Caco-2 (cell line): ENCODE data around the gene MAP3K7. TPM values are rescaled to one million over a fixed set of nuclear protein-coding genes. Genes with fewer than 3 reads are reported as not detected.

Experiments
- BruUV-seq: library from RNA; stranded (reverse); fragments of 400-500 nt; replicated peaks from 2 replicates; lab custom pipeline; 2021; lab: Mats Ljungman, UMichigan
- CTCF ChIA-PET: fragments of 300-600 bp; sonication (Branson Sonifier 250); formaldehyde crosslinking; loops from one replicate; lab custom pipeline; 2022; ENCODE audit warnings: antibody characterized with exemption; lab: Charles Lee
- POLR2A ChIA-PET: fragments of 300-600 bp; sonication (Branson Sonifier 250); formaldehyde crosslinking; loops from one replicate; lab custom pipeline; 2022; ENCODE audit warnings: antibody characterized with exemption; lab: Charles Lee
- DNase-seq, 2 experiments: peaks; one replicate each; pipeline versions ENCODE4 v3.0.0 to v3.0.0-alpha.2; 2020 to 2022
- H3K27me3 ChIP-seq: replicated peaks from 2 replicates; pipeline ENCODE4 v1.6.0; 2011; ENCODE audit warnings: low read length; ENCODE audit not compliant: control insufficient read depth, insufficient read depth
- H3K36me3 ChIP-seq: 2 replicates; pipeline ENCODE4 v1.5.1; 2011; ENCODE audit warnings: low read length; ENCODE audit not compliant: control insufficient read depth, insufficient read depth
- H3K4me1 ChIP-seq: fragments of 250-450 bp; sonication (Bioruptor Pico); 2 replicates; pipeline ENCODE4 v1.5.1; 2020; ENCODE audit warnings: mild to moderate bottlenecking
- H3K4me3 ChIP-seq: 2 replicates; pipeline ENCODE4 v1.5.1; 2011; ENCODE audit warnings: low read depth, mild to moderate bottlenecking, control low read depth, low read length
- H3K9me3 ChIP-seq: fragments of 250-450 bp; sonication (Bioruptor Pico); 2 replicates; pipeline ENCODE4 v1.5.1; 2020; ENCODE audit warnings: mild to moderate bottlenecking, moderate library complexity
- H3K27ac Mint-ChIP-seq: one replicate; pipeline ENCODE4 v1.8.0; 2022; ENCODE audit warnings: mixed read lengths; ENCODE audit not compliant: unreplicated experiment
- H3K27me3 Mint-ChIP-seq: one replicate; pipeline ENCODE4 v1.8.0; 2022; ENCODE audit warnings: mixed read lengths; ENCODE audit not compliant: insufficient read depth, unreplicated experiment
- H3K36me3 Mint-ChIP-seq: one replicate; pipeline ENCODE4 v1.8.0; 2022; ENCODE audit warnings: mild to moderate bottlenecking, mixed read lengths; ENCODE audit not compliant: insufficient read depth, unreplicated experiment
- H3K4me1 Mint-ChIP-seq: one replicate; pipeline ENCODE4 v1.8.0; 2022; ENCODE audit warnings: low read depth, mixed read lengths; ENCODE audit not compliant: unreplicated experiment
- H3K4me3 Mint-ChIP-seq: one replicate; pipeline ENCODE4 v1.8.0; 2022; ENCODE audit warnings: mild to moderate bottlenecking, moderate library complexity, mixed read lengths; ENCODE audit not compliant: unreplicated experiment
- H3K9me3 Mint-ChIP-seq: one replicate; pipeline ENCODE4 v1.8.0; 2022; ENCODE audit warnings: mixed read lengths; ENCODE audit not compliant: unreplicated experiment
- intact Hi-C: fragments of 100-400 bp; cut with micrococcal nuclease; formaldehyde crosslinking; loops from one replicate; pipeline ENCODE4 v1.10.0; 2022; ENCODE audit not compliant: unreplicated experiment
- total RNA-seq: library from RNA; stranded (reverse); gene quantifications from 2 replicates; pipeline ENCODE4 v1.2.3, GENCODE V29; 2022
- TF ChIP-seq, protein P1 (sequence below), 2 experiments: fragments of 200-600 bp in 1 of 2; IDR thresholded peaks; 1 replicate in 1 of 2; 2 replicates in 1 of 2; pipeline versions ENCODE4 v1.5.1 to v1.8.0; 2011 to 2022; ENCODE audit warnings: antibody characterized with exemption in 1 of 2, control low read depth in 1 of 2, inconsistent platforms in 1 of 2, low read depth in 1 of 2, low read length in 1 of 2, mild to moderate bottlenecking in 1 of 2, moderate library complexity in 1 of 2; ENCODE audit not compliant: insufficient read depth in 1 of 2, severe bottlenecking in 1 of 2, unreplicated experiment in 1 of 2

MAP3K7 gene
- total RNA-seq, 1 experiment from 2014 or later, result 27.7 TPM

GRCh38 chr6:90468859-90469258, 118.0 kb downstream of the MAP3K7 start:
- intact Hi-C loops, result no loop called here
- Mint-ChIP-seq H3K9me3 (no peaks in the 10 kb centered on the region), H3K4me3 (no peak overlapping the region), H3K27me3 (peaks cover 13% of the 10 kb centered on the region), H3K4me1 (no peaks in the 10 kb centered on the region), H3K27ac (no peak overlapping the region), H3K36me3 (no peaks in the 10 kb centered on the region)
- H3K27me3 ChIP-seq, result no peaks in the 10 kb centered on the region; the same call in 1 of the 2 replicates
- POLR2A ChIA-PET, result no interaction called here
- TF ChIP-seq, protein P1, sequence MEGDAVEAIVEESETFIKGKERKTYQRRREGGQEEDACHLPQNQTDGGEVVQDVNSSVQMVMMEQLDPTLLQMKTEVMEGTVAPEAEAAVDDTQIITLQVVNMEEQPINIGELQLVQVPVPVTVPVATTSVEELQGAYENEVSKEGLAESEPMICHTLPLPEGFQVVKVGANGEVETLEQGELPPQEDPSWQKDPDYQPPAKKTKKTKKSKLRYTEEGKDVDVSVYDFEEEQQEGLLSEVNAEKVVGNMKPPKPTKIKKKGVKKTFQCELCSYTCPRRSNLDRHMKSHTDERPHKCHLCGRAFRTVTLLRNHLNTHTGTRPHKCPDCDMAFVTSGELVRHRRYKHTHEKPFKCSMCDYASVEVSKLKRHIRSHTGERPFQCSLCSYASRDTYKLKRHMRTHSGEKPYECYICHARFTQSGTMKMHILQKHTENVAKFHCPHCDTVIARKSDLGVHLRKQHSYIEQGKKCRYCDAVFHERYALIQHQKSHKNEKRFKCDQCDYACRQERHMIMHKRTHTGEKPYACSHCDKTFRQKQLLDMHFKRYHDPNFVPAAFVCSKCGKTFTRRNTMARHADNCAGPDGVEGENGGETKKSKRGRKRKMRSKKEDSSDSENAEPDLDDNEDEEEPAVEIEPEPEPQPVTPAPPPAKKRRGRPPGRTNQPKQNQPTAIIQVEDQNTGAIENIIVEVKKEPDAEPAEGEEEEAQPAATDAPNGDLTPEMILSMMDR (IDR thresholded peaks at IDR 0.05; ENCODE audit: insufficient read depth in 1 of 2, low read depth in 1 of 2, low read length in 1 of 2, severe bottlenecking in 1 of 2, unreplicated experiment in 1 of 2), result no peak
- H3K4me1 ChIP-seq, result no peaks in the 10 kb centered on the region
- CTCF ChIA-PET, result no interaction called here
- DNase-seq, result no peak
- H3K36me3 ChIP-seq, result no peaks in the 10 kb centered on the region
- no peaks in the 10 kb centered on the region for H3K9me3 ChIP-seq
- BruUV-seq, result no TSS peak
- no peak overlapping the region for H3K4me3 ChIP-seq

- Mint-ChIP-seq H3K4me3 (no peak overlapping the region), H3K27me3 (peaks cover 13% of the 10 kb centered on the region), H3K9me3 (no peaks in the 10 kb centered on the region), H3K27ac (no peak overlapping the region), H3K36me3 (no peaks in the 10 kb centered on the region), H3K4me1 (no peaks in the 10 kb centered on the region)
- H3K4me3 ChIP-seq, result no peak overlapping the region
- CTCF ChIA-PET, result no interaction called here
- intact Hi-C loops, result no loop called here
- no peaks in the 10 kb centered on the region for H3K36me3 ChIP-seq
- no peaks in the 10 kb centered on the region for H3K9me3 ChIP-seq
- BruUV-seq, result no TSS peak
- H3K4me1 ChIP-seq, result no peaks in the 10 kb centered on the region
- DNase-seq, result no peak
- POLR2A ChIA-PET, result no interaction called here
- TF ChIP-seq, protein P1 (IDR thresholded peaks at IDR 0.05; ENCODE audit: insufficient read depth in 1 of 2, low read depth in 1 of 2, low read length in 1 of 2, severe bottlenecking in 1 of 2, unreplicated experiment in 1 of 2), result no peak
- H3K27me3 ChIP-seq, result no peaks in the 10 kb centered on the region; the same call in 1 of the 2 replicates
Measured at GRCh38 chr6:90468080-90468479, 118.8 kb downstream of the MAP3K7 start.

DNA sequence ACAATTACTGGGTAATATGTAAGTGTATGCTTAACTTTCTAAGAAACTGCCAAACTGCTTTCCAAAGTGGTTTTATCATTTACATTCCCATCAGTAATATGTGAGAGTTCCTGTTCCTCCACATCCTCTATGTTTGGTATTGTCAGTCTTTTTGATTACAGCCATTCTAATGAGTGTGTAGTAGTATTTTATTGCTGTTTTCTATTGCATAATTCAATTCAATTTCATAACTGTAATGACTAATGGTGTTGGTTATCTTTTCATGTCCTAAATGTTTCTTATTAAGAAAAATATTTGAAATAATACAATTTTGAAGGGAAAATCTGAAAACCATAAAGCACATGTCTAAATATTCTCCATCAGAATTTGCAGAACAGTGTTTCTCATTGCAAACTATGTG, 119.3 kb downstream of the MAP3K7 start:
- Histone ChIP-seq H3K4me3 (no peak overlapping the region), H3K9me3 (no peaks in the 10 kb centered on the region), H3K27me3 (no peaks in the 10 kb centered on the region; the same call in 1 of the 2 replicates), H3K36me3 (no peaks in the 10 kb centered on the region), H3K4me1 (no peaks in the 10 kb centered on the region)
- Mint-ChIP-seq H3K4me1 (no peaks in the 10 kb centered on the region), H3K9me3 (no peaks in the 10 kb centered on the region), H3K27ac (no peak overlapping the region), H3K36me3 (no peaks in the 10 kb centered on the region), H3K4me3 (no peak overlapping the region), H3K27me3 (peaks cover 13% of the 10 kb centered on the region)
- ChIA-PET POLR2A (no interaction called here), CTCF (no interaction called here)
- DNase-seq, result no peak
- TF ChIP-seq, protein P1 (IDR thresholded peaks at IDR 0.05; ENCODE audit: insufficient read depth in 1 of 2, low read depth in 1 of 2, low read length in 1 of 2, severe bottlenecking in 1 of 2, unreplicated experiment in 1 of 2), result no peak
- no TSS peak for BruUV-seq
- intact Hi-C loops, result no loop called here
